Measurements from ENCODE around the gene ILK.
A peak's percentile ranks its signal among the peaks of the same experiment; 100 is the strongest.

Gene ILK

GRCh38 chr11:6574816-6575715, 28.5 kb upstream of the ILK start:
- DNase-seq (ENCODE audit: low read depth), result no peak

GRCh38 chr11:6576471-6577373, 26.9 kb upstream of the ILK start:
- no peak for DNase-seq (ENCODE audit: low read depth)

GRCh38 chr11:6578134-6578533, 25.4 kb upstream of the ILK start:
- no peak for DNase-seq (ENCODE audit: low read depth)

- DNase-seq (ENCODE audit: low read depth), result no peak
Observed at GRCh38 chr11:6579681-6580080, 23.9 kb upstream of the ILK start.

GRCh38 chr11:6583584-6583983, 20.0 kb upstream of the ILK start:
- DNase-seq (ENCODE audit: low read depth), result no peak

GRCh38 chr11:6584528-6584927, 19.0 kb upstream of the ILK start:
- DNase-seq (ENCODE audit: low read depth), result no peak

- no peak for DNase-seq (ENCODE audit: low read depth)
Observed at GRCh38 chr11:6586434-6587359, 16.9 kb upstream of the ILK start.

GRCh38 chr11:6587360-6587953, 16.1 kb upstream of the ILK start:
- DNase-seq (ENCODE audit: low read depth), result no peak

GRCh38 chr11:6588018-6588417, 15.6 kb upstream of the ILK start:
- no peak for DNase-seq (ENCODE audit: low read depth)

- DNase-seq (ENCODE audit: low read depth), result no peak
Observed at GRCh38 chr11:6594142-6594768, 9.3 kb upstream of the ILK start.

GRCh38 chr11:6596239-6596877, 7.2 kb upstream of the ILK start:
- no peak for DNase-seq (ENCODE audit: low read depth)

- no peak for DNase-seq (ENCODE audit: low read depth)
Observed at GRCh38 chr11:6598555-6598954, 5.0 kb upstream of the ILK start.

- no peak for DNase-seq (ENCODE audit: low read depth)
Observed at GRCh38 chr11:6599449-6599848, 4.1 kb upstream of the ILK start.

GRCh38 chr11:6599881-6600390, 3.6 kb upstream of the ILK start:
- no peak for DNase-seq (ENCODE audit: low read depth)

- no peak for DNase-seq (ENCODE audit: low read depth)
Observed at GRCh38 chr11:6601041-6601461, 2.5 kb upstream of the ILK start.

GRCh38 chr11:6602096-6602940, 1.3 kb upstream of the ILK start:
- DNase-seq (ENCODE audit: low read depth), result no peak

- peak; percentile 26 for DNase-seq (ENCODE audit: low read depth)
Observed at GRCh38 chr11:6604081-6604626, 580 bp downstream of the ILK start.

- no peak for DNase-seq (ENCODE audit: low read depth)
Observed at GRCh38 chr11:6604790-6605189, 1.2 kb downstream of the ILK start.

All from T follicular helper cell (primary cell).